Astrocyte (in vitro differentiated cells and primary cell): ENCODE measurements around the gene SCTR. TPM values are rescaled to one million over a fixed set of nuclear protein-coding genes. Genes with fewer than 3 reads are reported as not detected.

Experiments
- DNase-seq: peaks from one replicate; pipeline ENCODE4 v3.0.0-alpha.2; 2010; ENCODE audit warnings: low read depth
- FAIRE-seq: peaks from 2 replicates; lab custom pipeline; 2011; peaks lifted over from hg19 to GRCh38; lab: Jason Lieb, UNC
- H2AFZ ChIP-seq: 2 replicates; pipeline ENCODE4 v1.6.0; 2012; ENCODE audit warnings: low read depth, low read length, inconsistent platforms
- H3K27ac ChIP-seq: 2 replicates; pipeline ENCODE4 v1.5.1; 2011; ENCODE audit warnings: low read depth, low read length, inconsistent platforms
- H3K27me3 ChIP-seq: 2 replicates; pipeline ENCODE4 v1.6.0; 2011; ENCODE audit warnings: low read length, inconsistent platforms; ENCODE audit not compliant: insufficient read depth
- H3K36me3 ChIP-seq: 2 replicates; pipeline ENCODE4 v1.5.1; 2011; ENCODE audit warnings: low read length, inconsistent platforms; ENCODE audit not compliant: insufficient read depth
- H3K4me1 ChIP-seq: 2 replicates; pipeline ENCODE4 v1.5.1; 2011; ENCODE audit warnings: low read length, inconsistent platforms; ENCODE audit not compliant: insufficient read depth
- H3K4me2 ChIP-seq: 2 replicates; pipeline ENCODE4 v1.6.0; 2012; ENCODE audit warnings: low read length, inconsistent platforms
- H3K4me3 ChIP-seq: 2 replicates; pipeline ENCODE4 v1.5.1; 2011; ENCODE audit warnings: low read depth, mild to moderate bottlenecking, low read length, inconsistent platforms; ENCODE audit not compliant: insufficient read depth
- H3K79me2 ChIP-seq: 2 replicates; pipeline ENCODE4 v1.6.0; 2012; ENCODE audit warnings: mild to moderate bottlenecking, low read length, inconsistent platforms; ENCODE audit not compliant: insufficient read depth
- H3K9ac ChIP-seq: 2 replicates; pipeline ENCODE4 v1.6.0; 2012; ENCODE audit warnings: mild to moderate bottlenecking, low read length, inconsistent platforms
- H3K9me3 ChIP-seq: 2 replicates; pipeline ENCODE4 v1.5.1; 2012; ENCODE audit warnings: low read depth, mild to moderate bottlenecking, low read length, inconsistent platforms; ENCODE audit not compliant: insufficient read depth
- H4K20me1 ChIP-seq: 2 replicates; pipeline ENCODE4 v1.6.0; 2012; ENCODE audit warnings: low read length, inconsistent platforms; ENCODE audit not compliant: insufficient read depth
- H3K27ac Mint-ChIP-seq: one replicate; pipeline ENCODE4 v1.8.0; 2021; ENCODE audit warnings: mild to moderate bottlenecking, mixed read lengths; ENCODE audit not compliant: unreplicated experiment
- H3K27me3 Mint-ChIP-seq: one replicate; pipeline ENCODE4 v1.8.0; 2021; ENCODE audit warnings: low read depth, mixed read lengths; ENCODE audit not compliant: unreplicated experiment
- H3K36me3 Mint-ChIP-seq: one replicate; pipeline ENCODE4 v1.8.0; 2021; ENCODE audit warnings: low read depth, mixed read lengths; ENCODE audit not compliant: unreplicated experiment
- H3K4me1 Mint-ChIP-seq: one replicate; pipeline ENCODE4 v1.8.0; 2021; ENCODE audit warnings: low read depth, mixed read lengths; ENCODE audit not compliant: unreplicated experiment
- H3K4me3 Mint-ChIP-seq: one replicate; pipeline ENCODE4 v1.8.0; 2021; ENCODE audit warnings: mild to moderate bottlenecking, moderate library complexity, mixed read lengths; ENCODE audit not compliant: unreplicated experiment
- H3K9me3 Mint-ChIP-seq: one replicate; pipeline ENCODE4 v1.8.0; 2021; ENCODE audit warnings: mild to moderate bottlenecking, mixed read lengths; ENCODE audit not compliant: unreplicated experiment
- CTCF ChIP-seq: IDR thresholded peaks from 2 replicates; pipeline ENCODE4 v1.5.1; 2011; ENCODE audit warnings: low read depth, mild to moderate bottlenecking, inconsistent platforms, low read length, moderate library complexity; ENCODE audit not compliant: insufficient read depth
- EZH2 ChIP-seq: IDR thresholded peaks from 2 replicates; pipeline ENCODE4 v1.6.1; 2012; ENCODE audit warnings: mild to moderate bottlenecking, low read length, inconsistent platforms; ENCODE audit not compliant: insufficient read depth
- total RNA-seq: library from RNA; stranded (reverse); gene quantifications from 2 replicates; pipeline ENCODE4 v1.2.1, GENCODE V29; 2021

The SCTR gene
- total RNA-seq, 1 donor from 2014 or later = not detected

- no peaks in the 10 kb centered on the region for H3K36me3 ChIP-seq
- FAIRE-seq = no peak
- no peak for DNase-seq
- Mint-ChIP-seq H3K36me3 (no peaks in the 10 kb centered on the region), H3K4me1 (peaks cover 3% of the 10 kb centered on the region), H3K9me3 (peaks cover 4% of the 10 kb centered on the region), H3K4me3 (no peak overlapping the region), H3K27ac (no peak overlapping the region), H3K27me3 (peaks cover 31% of the 10 kb centered on the region)
- H3K4me2 ChIP-seq = no peak overlapping the region
- H3K27ac ChIP-seq = no peak overlapping the region
- H3K27me3 ChIP-seq = peaks cover 3% of the 10 kb centered on the region
- H3K4me1 ChIP-seq = no peaks in the 10 kb centered on the region
- H3K4me3 ChIP-seq = no peak overlapping the region
- no peaks in the 10 kb centered on the region for H3K9me3 ChIP-seq
- H4K20me1 ChIP-seq = no peaks in the 10 kb centered on the region
- H2AFZ ChIP-seq = no peak overlapping the region
- TF ChIP-seq EZH2 = no peak
- TF ChIP-seq CTCF = no peak
- no peak overlapping the region for H3K9ac ChIP-seq
- H3K79me2 ChIP-seq = no peaks in the 10 kb centered on the region
Observed at GRCh38 chr2:119402645-119403560, 121.4 kb downstream of the SCTR start.

GRCh38 chr2:119402106-119402505 lies 122.2 kb downstream of the SCTR start:
- H3K4me2 ChIP-seq = no peak overlapping the region
- Mint-ChIP-seq H3K4me1 (peaks cover 3% of the 10 kb centered on the region), H3K27me3 (peaks cover 28% of the 10 kb centered on the region), H3K36me3 (no peaks in the 10 kb centered on the region), H3K27ac (no peak overlapping the region), H3K4me3 (no peak overlapping the region), H3K9me3 (peaks cover 4% of the 10 kb centered on the region)
- TF ChIP-seq EZH2 (no peak), CTCF (no peak)
- H3K79me2 ChIP-seq = no peaks in the 10 kb centered on the region
- no peaks in the 10 kb centered on the region for H3K9me3 ChIP-seq
- no peaks in the 10 kb centered on the region for H3K36me3 ChIP-seq
- H3K27me3 ChIP-seq = peaks cover 3% of the 10 kb centered on the region
- no peak overlapping the region for H3K27ac ChIP-seq
- H3K9ac ChIP-seq = no peak overlapping the region
- H3K4me3 ChIP-seq = no peak overlapping the region
- no peak for DNase-seq
- no peaks in the 10 kb centered on the region for H4K20me1 ChIP-seq
- H3K4me1 ChIP-seq = no peaks in the 10 kb centered on the region
- FAIRE-seq = no peak
- H2AFZ ChIP-seq = no peak overlapping the region

- Histone ChIP-seq H3K27me3 (peaks cover 3% of the 10 kb centered on the region), H3K4me3 (no peak overlapping the region), H3K9me3 (no peaks in the 10 kb centered on the region), H3K4me1 (no peaks in the 10 kb centered on the region), H3K9ac (no peak overlapping the region), H3K4me2 (no peak overlapping the region), H4K20me1 (no peaks in the 10 kb centered on the region), H3K36me3 (no peaks in the 10 kb centered on the region), H3K79me2 (no peaks in the 10 kb centered on the region), H2AFZ (no peak overlapping the region), H3K27ac (no peak overlapping the region)
- Mint-ChIP-seq H3K4me1 (peaks cover 3% of the 10 kb centered on the region), H3K36me3 (no peaks in the 10 kb centered on the region), H3K27me3 (peaks cover 8% of the 10 kb centered on the region), H3K9me3 (peaks cover 2% of the 10 kb centered on the region), H3K27ac (no peak overlapping the region), H3K4me3 (no peak overlapping the region)
- FAIRE-seq (no peak), DNase-seq (no peak)
- TF ChIP-seq CTCF (no peak), EZH2 (no peak)
Observed at GRCh38 chr2:119397196-119397595, 127.1 kb downstream of the SCTR start.
